H9 (cell line): ENCODE data around the gene OR52H1. TPM values are rescaled to one million over a fixed set of nuclear protein-coding genes. Genes with fewer than 3 reads are reported as not detected.
A peak's percentile ranks its signal among the peaks of the same experiment; 100 is the strongest.

Experiments
- DNase-seq: peaks from one replicate; pipeline ENCODE4 v3.0.0-alpha.2; 2017
- H2AFZ ChIP-seq: one replicate; pipeline ENCODE4 v1.6.1; 2013; ENCODE audit warnings: mild to moderate bottlenecking, low read length, control low read depth, moderate library complexity
- H2AK5ac ChIP-seq: 2 replicates; pipeline ENCODE4 v1.6.1; 2013; ENCODE audit warnings: low read length, control low read depth, mixed read lengths; ENCODE audit not compliant: insufficient read length
- H2BK120ac ChIP-seq: one replicate; pipeline ENCODE4 v1.6.1; 2013; ENCODE audit warnings: low read depth, mild to moderate bottlenecking, low read length, control low read depth, inconsistent platforms; ENCODE audit not compliant: poor library complexity, severe bottlenecking
- H2BK12ac ChIP-seq: 2 replicates; pipeline ENCODE4 v1.6.1; 2013; ENCODE audit warnings: low read length, control low read depth, mixed read lengths, low read depth; ENCODE audit not compliant: insufficient read length
- H2BK15ac ChIP-seq: 2 replicates; pipeline ENCODE4 v1.6.1; 2013; ENCODE audit warnings: low read depth, low read length, control low read depth
- H2BK20ac ChIP-seq: one replicate; pipeline ENCODE4 v1.6.1; 2013; ENCODE audit warnings: low read depth, mild to moderate bottlenecking, low read length, control low read depth, inconsistent platforms; ENCODE audit not compliant: poor library complexity, severe bottlenecking
- H2BK5ac ChIP-seq: 2 replicates; pipeline ENCODE4 v1.6.1; 2013; ENCODE audit warnings: low read length, control low read depth, mixed read lengths; ENCODE audit not compliant: insufficient read length
- H3K14ac ChIP-seq: 2 replicates; pipeline ENCODE4 v1.6.1; 2013; ENCODE audit warnings: low read length, control low read depth; ENCODE audit not compliant: insufficient read depth
- H3K18ac ChIP-seq: 2 replicates; pipeline ENCODE4 v1.6.1; 2013; ENCODE audit warnings: low read depth, mild to moderate bottlenecking, mixed read lengths, low read length, control low read depth; ENCODE audit not compliant: insufficient read length
- H3K23ac ChIP-seq: 2 replicates; pipeline ENCODE4 v1.6.1; 2013; ENCODE audit warnings: low read length, control low read depth, mixed read lengths, low read depth; ENCODE audit not compliant: insufficient read length
- H3K23me2 ChIP-seq: 2 replicates; pipeline ENCODE4 v1.6.1; 2013; ENCODE audit warnings: low read depth, mild to moderate bottlenecking, mixed read lengths, low read length, control low read depth; ENCODE audit not compliant: insufficient read length, poor library complexity, severe bottlenecking
- H3K27ac ChIP-seq: 2 replicates; pipeline ENCODE4 v1.5.1; 2013; ENCODE audit warnings: low read length, control low read depth, mixed read lengths, low read depth; ENCODE audit not compliant: insufficient read length
- H3K27me3 ChIP-seq: 2 replicates; pipeline ENCODE4 v1.6.1; 2013; ENCODE audit warnings: low read length, control low read depth, inconsistent platforms; ENCODE audit not compliant: insufficient read depth
- H3K4ac ChIP-seq: 2 replicates; pipeline ENCODE4 v1.6.1; 2013; ENCODE audit warnings: low read depth, mild to moderate bottlenecking, control low read depth, inconsistent platforms, low read length, moderate library complexity
- H3K4me1 ChIP-seq: 2 replicates; pipeline ENCODE4 v1.6.1; 2013; ENCODE audit warnings: low read length, control low read depth, inconsistent platforms; ENCODE audit not compliant: insufficient read depth
- H3K4me2 ChIP-seq: 2 replicates; pipeline ENCODE4 v1.6.1; 2013; ENCODE audit warnings: low read length, control low read depth, mixed read lengths; ENCODE audit not compliant: insufficient read length, insufficient read depth
- H3K56ac ChIP-seq: 2 replicates; pipeline ENCODE4 v1.6.1; 2013; ENCODE audit warnings: low read depth, mild to moderate bottlenecking, mixed read lengths, low read length, control low read depth; ENCODE audit not compliant: insufficient read length
- H3K79me1 ChIP-seq: 2 replicates; pipeline ENCODE4 v1.6.1; 2013; ENCODE audit warnings: low read depth, mild to moderate bottlenecking, moderate library complexity, low read length, control low read depth, inconsistent platforms; ENCODE audit not compliant: insufficient read depth, poor library complexity, severe bottlenecking
- H3K79me2 ChIP-seq: 2 replicates; pipeline ENCODE4 v1.6.1; 2013; ENCODE audit warnings: low read length, control low read depth, inconsistent platforms; ENCODE audit not compliant: insufficient read depth
- H3K9ac ChIP-seq: 2 replicates; pipeline ENCODE4 v1.6.1; 2013; ENCODE audit warnings: low read length, control low read depth, mixed read lengths; ENCODE audit not compliant: insufficient read length; ENCODE audit errors: extremely low read depth
- H3K9me3 ChIP-seq: one replicate; pipeline ENCODE4 v1.6.1; 2013; ENCODE audit warnings: low read depth, low read length, inconsistent platforms; ENCODE audit not compliant: control insufficient read depth
- H3T11ph ChIP-seq: one replicate; pipeline ENCODE4 v1.6.1; 2013; ENCODE audit warnings: mild to moderate bottlenecking, low read length, control low read depth, inconsistent platforms
- H4K20me1 ChIP-seq: one replicate; pipeline ENCODE4 v1.6.1; 2013; ENCODE audit not compliant: control insufficient read depth, insufficient read length, insufficient read depth
- H4K5ac ChIP-seq: 2 replicates; pipeline ENCODE4 v1.6.1; 2013; ENCODE audit warnings: low read depth, mild to moderate bottlenecking, mixed read lengths, low read length, control low read depth; ENCODE audit not compliant: insufficient read length
- H4K8ac ChIP-seq: replicated peaks from 2 replicates; pipeline ENCODE4 v1.6.1; 2013; ENCODE audit warnings: low read length, control low read depth, mixed read lengths, low read depth; ENCODE audit not compliant: insufficient read length
- H4K91ac ChIP-seq: 2 replicates; pipeline ENCODE4 v1.6.1; 2013; ENCODE audit warnings: low read depth, mild to moderate bottlenecking, moderate library complexity, mixed read lengths, low read length, control low read depth; ENCODE audit not compliant: insufficient read length
- H3K27ac Mint-ChIP-seq, 3 experiments: 2 replicates in 2 of 3; 3 replicates in 1 of 3; pipeline ENCODE4 v1.8.0; 2020 to 2021; ENCODE audit warnings: mixed read lengths in 3 of 3, mild to moderate bottlenecking in 1 of 3, moderate library complexity in 1 of 3
- H3K27me3 Mint-ChIP-seq: 2 replicates; pipeline ENCODE4 v1.8.0; 2021; ENCODE audit warnings: low read depth, mild to moderate bottlenecking, moderate library complexity, mixed read lengths
- H3K36me3 Mint-ChIP-seq, 3 experiments: 2 replicates in 2 of 3; 3 replicates in 1 of 3; pipeline ENCODE4 v1.8.0; 2020 to 2021; ENCODE audit warnings: low read depth in 3 of 3, mixed read lengths in 3 of 3; ENCODE audit not compliant: insufficient read depth in 1 of 3
- H3K4me1 Mint-ChIP-seq, 2 experiments: 2 replicates each; pipeline ENCODE4 v1.8.0; 2020; ENCODE audit warnings: mixed read lengths in 2 of 2
- H3K4me3 Mint-ChIP-seq, 2 experiments: 2 replicates in 1 of 2; 3 replicates in 1 of 2; pipeline ENCODE4 v1.8.0; 2020 to 2021; ENCODE audit warnings: mild to moderate bottlenecking in 2 of 2, mixed read lengths in 2 of 2, moderate library complexity in 1 of 2
- H3K9me3 Mint-ChIP-seq, 2 experiments: 2 replicates in 1 of 2; 3 replicates in 1 of 2; pipeline ENCODE4 v1.8.0; 2020; ENCODE audit warnings: mild to moderate bottlenecking in 2 of 2, mixed read lengths in 2 of 2, moderate library complexity in 1 of 2
- CTCF ChIP-seq: fragments of 200-600 bp; sonication (generic); conservative IDR thresholded peaks from 3 replicates; pipeline ENCODE4 v1.8.0; 2021; ENCODE audit warnings: antibody characterized with exemption, mild to moderate bottlenecking
- WGBS: extraction: QIAGEN DNeasy Blood & Tissue Kit; methylation state at CpG from one replicate; pipeline ENCODE4 v1.1.7; 2013; ENCODE audit warnings: missing lambda C conversion rate, low lambda C conversion rate, mixed read lengths; ENCODE audit not compliant: insufficient read length; ENCODE audit errors: extremely low coverage; 5-methylcytosine and 5-hydroxymethylcytosine counted together
- total RNA-seq: library from RNA; stranded (reverse); gene quantifications from 2 replicates; pipeline ENCODE4 v1.2.1, GENCODE V29; 2021

The OR52H1 gene
- total RNA-seq, 1 experiment from 2014 or later = not detected

GRCh38 chr11:5531053-5531831, 17.1 kb downstream of the OR52H1 start:
- Histone ChIP-seq H2AFZ (no peak overlapping the region), H3K79me2 (no peaks in the 10 kb centered on the region), H3K79me1 (no peaks in the 10 kb centered on the region), H3T11ph (no peak overlapping the region), H2BK12ac (no peak overlapping the region), H3K27ac (no peak overlapping the region), H3K4ac (no peak overlapping the region), H4K5ac (no peak overlapping the region), H4K20me1 (no peaks in the 10 kb centered on the region), H2BK20ac (no peak overlapping the region), H2BK5ac (no peak overlapping the region), H3K4me1 (no peaks in the 10 kb centered on the region), H3K18ac (no peak overlapping the region), H3K27me3 (no peaks in the 10 kb centered on the region), H2BK15ac (no peak overlapping the region), H2AK5ac (no peak overlapping the region), H3K14ac (no peak overlapping the region), H2BK120ac (no peak overlapping the region), H3K56ac (no peak overlapping the region), H4K8ac (no peak overlapping the region), H3K23ac (no peak overlapping the region), H3K9ac (no peak overlapping the region), H4K91ac (no peak overlapping the region), H3K9me3 (no peaks in the 10 kb centered on the region), H3K23me2 (no peaks in the 10 kb centered on the region), H3K4me2 (no peak overlapping the region)
- H3K4me1 Mint-ChIP-seq = no peaks in the 10 kb centered on the region
- no CpG with 5 or more reads among the region's 2 CpGs for WGBS
- no peak for TF ChIP-seq CTCF
- peak overlapping the region in 2 of 3 experiments; percentile 21 to 29; a peak in 1 of 7 replicates for H3K27ac Mint-ChIP-seq
- H3K27me3 Mint-ChIP-seq = peaks cover 19% of the 10 kb centered on the region
- H3K4me3 Mint-ChIP-seq = no peak overlapping the region
- H3K9me3 Mint-ChIP-seq = no peaks in the 10 kb centered on the region
- no peaks in the 10 kb centered on the region for H3K36me3 Mint-ChIP-seq
- no peak for DNase-seq
